ENCODE data around the gene NFKBIA.
"Not testable (repeated sequence)": the region's sequence is repeated elsewhere in the genome, so short reads cannot be mapped to it uniquely, and the experiment has no call there.

The NFKBIA gene

GRCh38 chr14:35361141-35361480, 43.4 kb downstream of the NFKBIA start:
- no peak overlapping the region for H3K27ac ChIP-seq (ENCODE audit: low read length)

GRCh38 chr14:35359655-35360054, 44.9 kb downstream of the NFKBIA start:
- H3K27ac ChIP-seq (ENCODE audit: low read length); H3K4me1 ChIP-seq (ENCODE audit: control insufficient read depth, low read depth, low read length); H3K27me3 ChIP-seq (ENCODE audit: control insufficient read depth, insufficient read depth, low read length); H3K9me3 ChIP-seq (ENCODE audit: control insufficient read depth, low read depth, low read length); H3K4me3 ChIP-seq (ENCODE audit: low read length); H3K9ac ChIP-seq (ENCODE audit: low read length); H3K36me3 ChIP-seq (ENCODE audit: control insufficient read depth, low read depth, low read length): not testable (repeated sequence)

More at GRCh38 chr14:35361141-35361480, 43.4 kb downstream of the NFKBIA start:
- Histone ChIP-seq H3K4me3 (ENCODE audit: low read length) (no peak overlapping the region), H3K27me3 (ENCODE audit: control insufficient read depth, insufficient read depth, low read length) (no peaks in the 10 kb centered on the region), H3K9ac (ENCODE audit: low read length) (no peak overlapping the region), H3K36me3 (ENCODE audit: control insufficient read depth, low read depth, low read length) (no peaks in the 10 kb centered on the region), H3K9me3 (ENCODE audit: control insufficient read depth, low read depth, low read length) (no peaks in the 10 kb centered on the region), H3K4me1 (ENCODE audit: control insufficient read depth, low read depth, low read length) (no peaks in the 10 kb centered on the region)

- Histone ChIP-seq H3K36me3 (ENCODE audit: control insufficient read depth, low read depth, low read length) (no peaks in the 10 kb centered on the region), H3K27me3 (ENCODE audit: control insufficient read depth, insufficient read depth, low read length) (no peaks in the 10 kb centered on the region), H3K27ac (ENCODE audit: low read length) (no peak overlapping the region), H3K4me1 (ENCODE audit: control insufficient read depth, low read depth, low read length) (peaks cover 15% of the 10 kb centered on the region), H3K9ac (ENCODE audit: low read length) (no peak overlapping the region), H3K4me3 (ENCODE audit: low read length) (no peak overlapping the region), H3K9me3 (ENCODE audit: control insufficient read depth, low read depth, low read length) (no peaks in the 10 kb centered on the region)
These were observed 48.3 kb downstream of the NFKBIA start for GRCh38 chr14:35355981-35356841.

- H3K9ac ChIP-seq (ENCODE audit: low read length); H3K36me3 ChIP-seq (ENCODE audit: control insufficient read depth, low read depth, low read length); H3K27ac ChIP-seq (ENCODE audit: low read length); H3K27me3 ChIP-seq (ENCODE audit: control insufficient read depth, insufficient read depth, low read length); H3K4me3 ChIP-seq (ENCODE audit: low read length); H3K9me3 ChIP-seq (ENCODE audit: control insufficient read depth, low read depth, low read length): not testable (repeated sequence)
- peaks cover 15% of the 10 kb centered on the region for H3K4me1 ChIP-seq (ENCODE audit: control insufficient read depth, low read depth, low read length)
These were observed 49.3 kb downstream of the NFKBIA start for GRCh38 chr14:35355235-35355634.

GRCh38 chr14:35353409-35354172, 51.0 kb downstream of the NFKBIA start:
- no peak overlapping the region for H3K4me3 ChIP-seq (ENCODE audit: low read length)
- peaks cover 19% of the 10 kb centered on the region for H3K4me1 ChIP-seq (ENCODE audit: control insufficient read depth, low read depth, low read length)
- no peak overlapping the region for H3K9ac ChIP-seq (ENCODE audit: low read length)
- no peak overlapping the region for H3K27ac ChIP-seq (ENCODE audit: low read length)
- no peaks in the 10 kb centered on the region for H3K9me3 ChIP-seq (ENCODE audit: control insufficient read depth, low read depth, low read length)
- H3K36me3 ChIP-seq (ENCODE audit: control insufficient read depth, low read depth, low read length) = no peaks in the 10 kb centered on the region
- no peaks in the 10 kb centered on the region for H3K27me3 ChIP-seq (ENCODE audit: control insufficient read depth, insufficient read depth, low read length)

- Histone ChIP-seq H3K9ac (ENCODE audit: low read length) (no peak overlapping the region), H3K36me3 (ENCODE audit: control insufficient read depth, low read depth, low read length) (no peaks in the 10 kb centered on the region), H3K27me3 (ENCODE audit: control insufficient read depth, insufficient read depth, low read length) (no peaks in the 10 kb centered on the region), H3K27ac (ENCODE audit: low read length) (no peak overlapping the region), H3K4me3 (ENCODE audit: low read length) (no peak overlapping the region), H3K4me1 (ENCODE audit: control insufficient read depth, low read depth, low read length) (peaks cover 23% of the 10 kb centered on the region), H3K9me3 (ENCODE audit: control insufficient read depth, low read depth, low read length) (no peaks in the 10 kb centered on the region)
These were observed 52.0 kb downstream of the NFKBIA start for GRCh38 chr14:35352274-35353233.

- no peak overlapping the region for H3K4me3 ChIP-seq (ENCODE audit: low read length)
- peaks cover 29% of the 10 kb centered on the region for H3K4me1 ChIP-seq (ENCODE audit: control insufficient read depth, low read depth, low read length)
- H3K27me3 ChIP-seq (ENCODE audit: control insufficient read depth, insufficient read depth, low read length) = no peaks in the 10 kb centered on the region
- H3K36me3 ChIP-seq (ENCODE audit: control insufficient read depth, low read depth, low read length) = no peaks in the 10 kb centered on the region
- H3K27ac ChIP-seq (ENCODE audit: low read length) = no peak overlapping the region
- H3K9ac ChIP-seq (ENCODE audit: low read length) = no peak overlapping the region
- H3K9me3 ChIP-seq (ENCODE audit: control insufficient read depth, low read depth, low read length) = no peaks in the 10 kb centered on the region
These were observed 52.7 kb downstream of the NFKBIA start for GRCh38 chr14:35351897-35352273.
